GM12891 (cell line): Measurements from ENCODE around the gene ZNF497.

Source experiments
- DNase-seq: peaks from one replicate; pipeline ENCODE4 v3.0.0; 2011; ENCODE audit warnings: low spot score; ENCODE audit not compliant: insufficient read length
- FAIRE-seq: peaks from 2 replicates; lab custom pipeline; 2011; peaks lifted over from hg19 to GRCh38; lab: Jason Lieb, UNC
- PAX5 ChIP-seq: IDR thresholded peaks from 2 replicates; pipeline ENCODE4 v1.6.1; 2011; ENCODE audit warnings: low read length, moderate library complexity, mild to moderate bottlenecking; ENCODE audit not compliant: insufficient read depth, severe bottlenecking
- POLR2A ChIP-seq: IDR thresholded peaks from 2 replicates; pipeline ENCODE4 v1.6.1; 2011; ENCODE audit warnings: low read depth, low read length, control low read depth
- POLR2AphosphoS5 ChIP-seq: IDR thresholded peaks from 2 replicates; pipeline ENCODE4 v1.6.1; 2011; ENCODE audit warnings: low read depth, low read length, control low read depth
- POU2F2 ChIP-seq: IDR thresholded peaks from 2 replicates; pipeline ENCODE4 v1.6.1; 2011; ENCODE audit warnings: low read depth, mild to moderate bottlenecking, control low read depth, low read length, moderate library complexity
- SPI1 ChIP-seq: IDR thresholded peaks from 2 replicates; pipeline ENCODE4 v1.6.1; 2011; ENCODE audit warnings: low read depth, low read length, control low read depth
- TAF1 ChIP-seq: IDR thresholded peaks from 2 replicates; pipeline ENCODE4 v1.6.1; 2011; ENCODE audit warnings: low read depth, low read length, control low read depth

The ZNF497 gene

DNA sequence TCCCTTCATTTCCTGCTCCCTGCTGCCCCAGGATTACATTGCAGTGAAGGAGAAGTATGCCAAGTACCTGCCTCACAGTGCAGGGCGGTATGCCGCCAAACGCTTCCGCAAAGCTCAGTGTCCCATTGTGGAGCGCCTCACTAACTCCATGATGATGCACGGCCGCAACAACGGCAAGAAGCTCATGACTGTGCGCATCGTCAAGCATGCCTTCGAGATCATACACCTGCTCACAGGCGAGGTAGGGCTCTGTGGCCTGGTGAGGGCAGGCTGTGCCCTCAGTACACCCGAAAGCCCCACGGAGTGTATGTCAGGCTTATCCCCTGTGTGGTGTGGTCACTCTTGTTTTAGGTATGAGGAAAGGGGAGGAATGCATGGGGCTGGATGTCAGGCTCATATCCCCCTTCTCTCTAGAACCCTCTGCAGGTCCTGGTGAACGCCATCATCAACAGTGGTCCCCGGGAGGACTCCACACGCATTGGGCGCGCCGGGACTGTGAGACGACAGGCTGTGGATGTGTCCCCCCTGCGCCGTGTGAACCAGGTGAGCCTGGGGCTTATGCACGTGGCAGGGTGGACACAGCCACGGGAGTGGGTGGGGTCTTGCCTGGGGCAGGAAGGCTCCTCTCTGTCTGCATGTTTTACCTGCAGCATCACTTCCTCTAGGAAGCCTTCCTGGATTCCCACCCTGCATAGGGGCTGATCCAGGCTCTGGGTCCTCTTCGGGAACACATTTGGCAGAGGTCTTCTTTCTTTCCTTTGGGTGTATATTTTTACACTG, 30.6 kb upstream of the ZNF497 start:
- TF ChIP-seq POLR2A: peak; percentile 1; the same call in 1 of the 2 replicates
- TF ChIP-seq TAF1: no peak
- no peak for TF ChIP-seq POU2F2
- TF ChIP-seq POLR2AphosphoS5: peak; percentile 61
- no peak for TF ChIP-seq PAX5
- FAIRE-seq (no peak), DNase-seq (no peak)

GRCh38 chr19:58388175-58388526, 25.6 kb upstream of the ZNF497 start:
- FAIRE-seq: no peak

GRCh38 chr19:58387338-58388174, 25.0 kb upstream of the ZNF497 start:
- TF ChIP-seq POLR2AphosphoS5 (no peak), PAX5 (peak; percentile 36)
- peak; percentile 56 for FAIRE-seq
- no peak for DNase-seq

More at GRCh38 chr19:58388175-58388526, 25.6 kb upstream of the ZNF497 start:
- TF ChIP-seq POLR2AphosphoS5 (no peak), SPI1 (no peak), PAX5 (no peak), TAF1 (no peak), POLR2A (no peak), POU2F2 (no peak)
- no peak for DNase-seq

- TF ChIP-seq PAX5 (no peak), POLR2A (peak; percentile 97), SPI1 (no peak), POU2F2 (peak; percentile 77), TAF1 (peak; percentile 98), POLR2AphosphoS5 (peak; percentile 96)
Observed at GRCh38 chr19:58386576-58387337, 24.2 kb upstream of the ZNF497 start, which contains the start of gene RPS5. RPS5 (plus strand) TSS chr19:58387269; CDS start chr19:58388138, 869 bp downstream.

GRCh38 chr19:58385891-58386575, 23.5 kb upstream of the ZNF497 start:
- peak; percentile 69; the same call in 1 of the 2 replicates for TF ChIP-seq POU2F2
- peak; percentile 33; the same call in 1 of the 2 replicates for TF ChIP-seq TAF1
- peak; percentile 62; the same call in 1 of the 2 replicates for TF ChIP-seq POLR2A
- TF ChIP-seq SPI1: peak; percentile 29; the same call in 1 of the 2 replicates
- TF ChIP-seq PAX5: no peak
- peak; percentile 63; the same call in 1 of the 2 replicates for TF ChIP-seq POLR2AphosphoS5
- peak; percentile 75 for FAIRE-seq
- no peak for DNase-seq

More at GRCh38 chr19:58386576-58387337, 24.2 kb upstream of the ZNF497 start, which contains the start of gene RPS5:
- peak; percentile 99 for DNase-seq
- FAIRE-seq: peak; percentile 98

DNA sequence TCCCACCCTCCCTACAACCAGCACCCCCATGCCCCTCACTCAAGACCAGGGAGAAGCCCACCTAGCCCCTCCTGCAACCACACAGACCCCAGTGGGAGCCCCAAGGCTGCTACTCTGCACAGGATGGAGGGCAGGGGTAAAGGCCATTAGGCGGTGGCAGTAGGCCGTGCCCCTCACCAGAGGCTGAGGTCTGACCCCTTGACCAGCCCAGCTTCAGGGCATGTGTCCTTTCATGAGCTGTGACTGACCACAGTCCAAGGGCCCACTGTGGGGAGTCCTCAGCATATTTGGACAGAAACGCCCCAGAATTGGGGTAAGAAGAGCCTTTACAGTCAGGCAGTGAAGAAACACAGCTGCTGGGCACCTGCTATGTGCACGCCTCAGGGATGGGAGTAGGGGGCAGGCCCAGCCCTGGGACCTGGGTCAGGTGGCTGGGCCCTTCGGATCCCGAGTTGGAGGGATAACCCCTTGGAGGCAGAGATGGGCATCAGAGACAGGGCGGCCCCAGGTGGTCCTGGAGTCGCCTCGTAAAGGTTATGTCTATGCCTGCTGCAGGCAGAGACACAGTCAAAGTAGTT, 22.9 kb upstream of the ZNF497 start:
- FAIRE-seq: no peak
- no peak for DNase-seq
- TF ChIP-seq POLR2AphosphoS5: no peak
- no peak for TF ChIP-seq TAF1
- TF ChIP-seq SPI1: no peak

- no peak for FAIRE-seq
- DNase-seq: no peak
- no peak for TF ChIP-seq POLR2A
- no peak for TF ChIP-seq POLR2AphosphoS5
- TF ChIP-seq PAX5: no peak
- no peak for TF ChIP-seq TAF1
- no peak for TF ChIP-seq POU2F2
- TF ChIP-seq SPI1: no peak
Observed at GRCh38 chr19:58382997-58383603, 20.5 kb upstream of the ZNF497 start.
